Chondrocyte (in vitro differentiated cells): Measurements from ENCODE around the gene ESR2. TPM values are rescaled to one million over a fixed set of nuclear protein-coding genes. Genes with fewer than 3 reads are reported as not detected.

Experiments used
- DNase-seq: peaks from one replicate; pipeline ENCODE4 v3.0.0; 2021; ENCODE audit warnings: mixed read lengths, low spot score
- H3K27ac Mint-ChIP-seq: one replicate; pipeline ENCODE4 v1.8.0; 2021; ENCODE audit warnings: mild to moderate bottlenecking, moderate library complexity, mixed read lengths; ENCODE audit not compliant: unreplicated experiment
- H3K27me3 Mint-ChIP-seq: 2 replicates; pipeline ENCODE4 v1.8.0; 2021; ENCODE audit warnings: low read depth, mixed read lengths
- H3K36me3 Mint-ChIP-seq: 2 replicates; pipeline ENCODE4 v1.8.0; 2021; ENCODE audit warnings: low read depth, mixed read lengths
- H3K4me1 Mint-ChIP-seq: 2 replicates; pipeline ENCODE4 v1.8.0; 2021; ENCODE audit warnings: low read depth, mild to moderate bottlenecking, mixed read lengths
- H3K4me3 Mint-ChIP-seq: one replicate; pipeline ENCODE4 v1.8.0; 2021; ENCODE audit warnings: mild to moderate bottlenecking, moderate library complexity, mixed read lengths; ENCODE audit not compliant: unreplicated experiment
- H3K9me3 Mint-ChIP-seq: 2 replicates; pipeline ENCODE4 v1.8.0; 2021; ENCODE audit warnings: low read depth, mixed read lengths
- total RNA-seq: library from RNA; stranded (reverse); gene quantifications from 3 replicates; pipeline ENCODE4 v1.2.1, GENCODE V29; 2021
- TF ChIP-seq, protein P1 (sequence below): fragments of 200-600 bp; sonication (generic); IDR thresholded peaks from 2 replicates; pipeline ENCODE4 v1.5.0; 2021; ENCODE audit warnings: antibody characterized with exemption, mild to moderate bottlenecking, moderate library complexity

Gene ESR2
- total RNA-seq, 1 donor from 2014 or later = not detected

DNA sequence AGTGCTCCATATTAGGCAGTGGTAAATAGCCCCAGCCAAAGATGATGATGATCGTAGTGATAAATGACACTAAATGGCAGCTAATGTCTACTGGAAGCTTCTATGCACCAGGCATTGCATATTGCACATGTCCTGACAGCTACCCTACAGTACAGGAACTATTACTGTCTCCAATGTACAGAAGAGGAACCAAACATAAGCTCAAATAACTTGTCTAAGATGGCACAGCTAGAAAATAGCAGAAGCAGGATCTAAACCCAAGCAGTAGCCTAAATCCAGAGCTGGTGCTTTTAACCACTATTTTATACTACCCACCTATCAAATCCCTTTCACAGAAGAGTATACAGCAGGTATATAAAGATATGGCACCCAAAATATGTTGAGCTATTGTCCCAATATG, 28.9 kb downstream of the ESR2 start:
- H3K36me3 Mint-ChIP-seq = no peaks in the 10 kb centered on the region
- H3K4me1 Mint-ChIP-seq = peaks cover 3% of the 10 kb centered on the region
- no peak overlapping the region for H3K4me3 Mint-ChIP-seq
- H3K27ac Mint-ChIP-seq = no peak overlapping the region
- no peaks in the 10 kb centered on the region for H3K9me3 Mint-ChIP-seq
- H3K27me3 Mint-ChIP-seq = no peaks in the 10 kb centered on the region
- TF ChIP-seq, protein P1, sequence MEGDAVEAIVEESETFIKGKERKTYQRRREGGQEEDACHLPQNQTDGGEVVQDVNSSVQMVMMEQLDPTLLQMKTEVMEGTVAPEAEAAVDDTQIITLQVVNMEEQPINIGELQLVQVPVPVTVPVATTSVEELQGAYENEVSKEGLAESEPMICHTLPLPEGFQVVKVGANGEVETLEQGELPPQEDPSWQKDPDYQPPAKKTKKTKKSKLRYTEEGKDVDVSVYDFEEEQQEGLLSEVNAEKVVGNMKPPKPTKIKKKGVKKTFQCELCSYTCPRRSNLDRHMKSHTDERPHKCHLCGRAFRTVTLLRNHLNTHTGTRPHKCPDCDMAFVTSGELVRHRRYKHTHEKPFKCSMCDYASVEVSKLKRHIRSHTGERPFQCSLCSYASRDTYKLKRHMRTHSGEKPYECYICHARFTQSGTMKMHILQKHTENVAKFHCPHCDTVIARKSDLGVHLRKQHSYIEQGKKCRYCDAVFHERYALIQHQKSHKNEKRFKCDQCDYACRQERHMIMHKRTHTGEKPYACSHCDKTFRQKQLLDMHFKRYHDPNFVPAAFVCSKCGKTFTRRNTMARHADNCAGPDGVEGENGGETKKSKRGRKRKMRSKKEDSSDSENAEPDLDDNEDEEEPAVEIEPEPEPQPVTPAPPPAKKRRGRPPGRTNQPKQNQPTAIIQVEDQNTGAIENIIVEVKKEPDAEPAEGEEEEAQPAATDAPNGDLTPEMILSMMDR = no peak
- no peak for DNase-seq

- H3K27ac Mint-ChIP-seq = no peak overlapping the region
- H3K36me3 Mint-ChIP-seq = no peaks in the 10 kb centered on the region
- no peak for DNase-seq
- H3K27me3 Mint-ChIP-seq = no peaks in the 10 kb centered on the region
- no peaks in the 10 kb centered on the region for H3K9me3 Mint-ChIP-seq
- no peaks in the 10 kb centered on the region for H3K4me1 Mint-ChIP-seq
- no peak overlapping the region for H3K4me3 Mint-ChIP-seq
- TF ChIP-seq, protein P1 = no peak
Measured at GRCh38 chr14:64260418-64260817, 33.8 kb downstream of the ESR2 start.

DNA sequence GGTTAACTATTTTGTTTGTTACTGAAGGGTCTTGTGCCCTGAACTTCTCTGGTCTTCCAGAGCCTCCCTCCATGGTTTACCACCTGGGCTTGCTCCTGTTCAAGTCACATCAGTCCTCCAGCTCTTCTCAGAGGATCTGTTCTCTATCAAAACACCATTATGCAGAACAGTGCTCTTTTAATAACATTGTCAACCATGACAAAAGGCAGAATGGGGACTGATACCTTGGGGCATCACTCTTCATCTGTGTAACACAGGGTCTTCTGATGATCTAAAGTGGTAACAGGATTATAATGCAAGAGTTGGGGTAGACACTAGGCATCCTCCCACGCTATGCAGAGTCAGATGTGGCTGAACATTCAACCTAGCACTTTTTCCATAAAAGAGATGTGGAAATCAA, 38.4 kb downstream of the ESR2 start:
- Mint-ChIP-seq H3K36me3 (no peaks in the 10 kb centered on the region), H3K27me3 (peaks cover under 1% of the 10 kb centered on the region), H3K4me1 (peaks cover 5% of the 10 kb centered on the region), H3K4me3 (no peak overlapping the region), H3K27ac (no peak overlapping the region), H3K9me3 (no peaks in the 10 kb centered on the region)
- DNase-seq = no peak
- TF ChIP-seq, protein P1 = no peak

GRCh38 chr14:64253672-64254071, 40.5 kb downstream of the ESR2 start:
- Mint-ChIP-seq H3K27me3 (peaks cover 6% of the 10 kb centered on the region), H3K4me1 (peaks cover 5% of the 10 kb centered on the region), H3K27ac (no peak overlapping the region), H3K9me3 (no peaks in the 10 kb centered on the region), H3K36me3 (no peaks in the 10 kb centered on the region), H3K4me3 (no peak overlapping the region)
- TF ChIP-seq, protein P1 = no peak
- DNase-seq = no peak

GRCh38 chr14:64249363-64249762, 44.8 kb downstream of the ESR2 start:
- TF ChIP-seq, protein P1 = no peak
- no peak overlapping the region for H3K4me3 Mint-ChIP-seq
- H3K9me3 Mint-ChIP-seq = no peaks in the 10 kb centered on the region
- peaks cover 5% of the 10 kb centered on the region for H3K4me1 Mint-ChIP-seq
- no peak overlapping the region for H3K27ac Mint-ChIP-seq
- peaks cover 10% of the 10 kb centered on the region for H3K27me3 Mint-ChIP-seq
- H3K36me3 Mint-ChIP-seq = no peaks in the 10 kb centered on the region
- DNase-seq = no peak
